Measurements from ENCODE around the gene RAVER2.

- no peak for TF ChIP-seq IRF2 (CRISPR knock-in tag; IDR thresholded peaks at IDR 0.05; ENCODE audit: borderline replicate concordance, low read depth)
- TF ChIP-seq, protein P1, sequence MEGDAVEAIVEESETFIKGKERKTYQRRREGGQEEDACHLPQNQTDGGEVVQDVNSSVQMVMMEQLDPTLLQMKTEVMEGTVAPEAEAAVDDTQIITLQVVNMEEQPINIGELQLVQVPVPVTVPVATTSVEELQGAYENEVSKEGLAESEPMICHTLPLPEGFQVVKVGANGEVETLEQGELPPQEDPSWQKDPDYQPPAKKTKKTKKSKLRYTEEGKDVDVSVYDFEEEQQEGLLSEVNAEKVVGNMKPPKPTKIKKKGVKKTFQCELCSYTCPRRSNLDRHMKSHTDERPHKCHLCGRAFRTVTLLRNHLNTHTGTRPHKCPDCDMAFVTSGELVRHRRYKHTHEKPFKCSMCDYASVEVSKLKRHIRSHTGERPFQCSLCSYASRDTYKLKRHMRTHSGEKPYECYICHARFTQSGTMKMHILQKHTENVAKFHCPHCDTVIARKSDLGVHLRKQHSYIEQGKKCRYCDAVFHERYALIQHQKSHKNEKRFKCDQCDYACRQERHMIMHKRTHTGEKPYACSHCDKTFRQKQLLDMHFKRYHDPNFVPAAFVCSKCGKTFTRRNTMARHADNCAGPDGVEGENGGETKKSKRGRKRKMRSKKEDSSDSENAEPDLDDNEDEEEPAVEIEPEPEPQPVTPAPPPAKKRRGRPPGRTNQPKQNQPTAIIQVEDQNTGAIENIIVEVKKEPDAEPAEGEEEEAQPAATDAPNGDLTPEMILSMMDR (IDR thresholded peaks at IDR 0.05) = no peak
- TF ChIP-seq ELF4 (CRISPR knock-in tag; IDR thresholded peaks at IDR 0.05; ENCODE audit: low read depth) = no peak
- TF ChIP-seq NFYB (CRISPR knock-in tag; conservative IDR thresholded peaks at IDR 0.05; ENCODE audit: low read depth) = no peak
- TF ChIP-seq FOXJ3 (CRISPR knock-in tag; IDR thresholded peaks at IDR 0.05; ENCODE audit: borderline replicate concordance) = no peak
- no peak for TF ChIP-seq NR3C1 (CRISPR knock-in tag; conservative IDR thresholded peaks at IDR 0.05; ENCODE audit: low read depth)
- no peak for TF ChIP-seq KAT7 (CRISPR knock-in tag; IDR thresholded peaks at IDR 0.05; ENCODE audit: borderline replicate concordance)
- no peak for TF ChIP-seq FOXK1 (CRISPR knock-in tag; IDR thresholded peaks at IDR 0.05)
- no peak for TF ChIP-seq ZNF121 (CRISPR knock-in tag; IDR thresholded peaks at IDR 0.05)
- no peak for TF ChIP-seq MXD4 (CRISPR knock-in tag; IDR thresholded peaks at IDR 0.05; ENCODE audit: borderline replicate concordance)
- no peak for TF ChIP-seq GABPB1 (CRISPR knock-in tag; IDR thresholded peaks at IDR 0.05)
- no peak for TF ChIP-seq ZSCAN18 (CRISPR knock-in tag; IDR thresholded peaks at IDR 0.05)
- TF ChIP-seq SMAD3 (CRISPR knock-in tag; IDR thresholded peaks at IDR 0.05; ENCODE audit: borderline replicate concordance) = no peak
Measured at GRCh38 chr1:64769971-64770370, 25.1 kb downstream of the RAVER2 start.
